GM23248 (cell line): Measurements from ENCODE around the gene R3HDML.

Experiments
- EZH2 ChIP-seq: fragments of 200-600 bp; sonication (generic); IDR thresholded peaks from 2 replicates; pipeline ENCODE4 v1.6.1; 2018; ENCODE audit warnings: antibody characterized with exemption, mild to moderate bottlenecking; ENCODE audit not compliant: insufficient read depth, poor library complexity, severe bottlenecking
- EZH2phosphoT487 ChIP-seq: fragments of 200-600 bp; sonication (generic); IDR thresholded peaks from 2 replicates; pipeline ENCODE4 v1.6.1; 2018; ENCODE audit warnings: antibody characterized with exemption, moderate library complexity, mild to moderate bottlenecking, low read depth; ENCODE audit not compliant: insufficient read depth

- TF ChIP-seq EZH2 = no peak
- TF ChIP-seq EZH2phosphoT487 = no peak
These were observed 5.4 kb downstream of the R3HDML start for GRCh38 chr20:44342248-44342647.
